HepG2 (cell line): ENCODE measurements around the gene AGRP. TPM values are rescaled to one million over a fixed set of nuclear protein-coding genes. Genes with fewer than 3 reads are reported as not detected.
A peak's percentile ranks its signal among the peaks of the same experiment; 100 is the strongest.

ENCODE experiments used
- ARID4A ChIP-seq: sonication (generic); formaldehyde crosslinking; IDR thresholded peaks from 2 replicates; pipeline ENCODE4 v1.5.0; 2020; ENCODE audit warnings: mild to moderate bottlenecking, missing genetic modification reagents, borderline replicate concordance
- HNF1A ChIP-seq, 2 experiments: sonication (generic) in 1 of 2; formaldehyde crosslinking in 1 of 2; IDR thresholded peaks; 2 replicates each; pipeline versions ENCODE4 v1.4.0 to v1.6.1; 2016 to 2020; ENCODE audit warnings: borderline replicate concordance in 1 of 2, low read depth in 1 of 2, mild to moderate bottlenecking in 1 of 2, missing genetic modification reagents in 1 of 2
- ZHX1 ChIP-seq: sonication (generic); formaldehyde crosslinking; IDR thresholded peaks from 2 replicates; pipeline ENCODE4 v1.8.1; 2022; ENCODE audit warnings: low read depth, mild to moderate bottlenecking, missing genetic modification reagents
- ZMYM3 ChIP-seq: sonication (generic); formaldehyde crosslinking; IDR thresholded peaks from 2 replicates; pipeline ENCODE4 v1.5.1; 2020; ENCODE audit warnings: mild to moderate bottlenecking, missing genetic modification reagents
- ZNF646 ChIP-seq: sonication (generic); formaldehyde crosslinking; IDR thresholded peaks from 2 replicates; pipeline ENCODE4 v1.9.0; 2021; ENCODE audit warnings: mild to moderate bottlenecking, missing genetic modification reagents
- polyA plus RNA-seq, 8 experiments: library from polyadenylated mRNA; depleted of rRNA in 3 of 8; stranded (reverse) in 7 of 8; unstranded in 1 of 8; fragments of >200 nt; fragmentation: Illumina TruSeq in 4 of 8; extraction: Trizol in 4 of 8; gene quantifications; 2 replicates each; pipeline versions ENCODE4 v1.2.1 to v1.2.3, GENCODE V29; 2011 to 2016; ENCODE audit warnings: low read depth in 4 of 8, missing spikeins in 1 of 8, mixed read lengths in 1 of 8; ENCODE audit not compliant: insufficient read depth in 1 of 8
- total RNA-seq, 5 experiments: library from RNA; depleted of rRNA; stranded (reverse); fragments of >200 nt; fragmentation: Illumina TruSeq; extraction: Trizol; gene quantifications; 2 replicates each; pipeline ENCODE4 v1.2.3, GENCODE V29; 2016; ENCODE audit warnings: low read depth in 1 of 5

AGRP gene
- total and polyA plus RNA-seq, 2 of the 13 experiments (the other 11 are each of a cell fraction or from before 2014, with no cell fraction given) = not detected

- TF ChIP-seq ZNF646 (CRISPR knock-in tag) = no peak
- no peak for TF ChIP-seq HNF1A (IDR thresholded peaks at IDR 0.05; ENCODE audit: low read depth)
- TF ChIP-seq HNF1A (CRISPR knock-in tag; IDR thresholded peaks at IDR 0.05; ENCODE audit: borderline replicate concordance) = no peak
- no peak for TF ChIP-seq ARID4A (CRISPR knock-in tag)
- TF ChIP-seq ZHX1 (CRISPR knock-in tag) = no peak
- peak; percentile 47; the same call in 1 of the 2 replicates for TF ChIP-seq ZMYM3 (CRISPR knock-in tag)
These were observed 21.0 kb upstream of the AGRP start (continued) for GRCh38 chr16:67504031-67505021.
